Activated CD4-positive, alpha-beta T cell treated with anti-CD3 and anti-CD28 coated beads, Interleukin-2, amount 10 ng/mL, durations not matched to agents 7 days and 5 days (primary cell): ENCODE results near the gene OBSCN. TPM values are rescaled to one million over a fixed set of nuclear protein-coding genes. Genes with fewer than 3 reads are reported as not detected.

Experiments used
- CTCF ChIA-PET: fragments of 350-600 bp; sonication (Branson Sonifier 250); formaldehyde crosslinking; loops from one replicate; lab custom pipeline; 2021; ENCODE audit warnings: antibody characterized with exemption; lab: Charles Lee
- POLR2A ChIA-PET: fragments of 350-600 bp; sonication (Branson Sonifier 250); formaldehyde crosslinking; loops from one replicate; lab custom pipeline; 2021; ENCODE audit warnings: antibody characterized with exemption; lab: Charles Lee
- DNase-seq: peaks from one replicate; pipeline ENCODE4 v3.0.0-alpha.2; 2020
- H3K27ac Mint-ChIP-seq: one replicate; pipeline ENCODE4 v1.8.0; 2021; ENCODE audit warnings: mild to moderate bottlenecking, moderate library complexity, mixed read lengths
- H3K27me3 Mint-ChIP-seq: one replicate; pipeline ENCODE4 v1.8.0; 2021; ENCODE audit warnings: mixed read lengths
- H3K36me3 Mint-ChIP-seq: one replicate; pipeline ENCODE4 v1.8.0; 2021; ENCODE audit warnings: low read depth, mixed read lengths
- H3K4me1 Mint-ChIP-seq: one replicate; pipeline ENCODE4 v1.8.0; 2021; ENCODE audit warnings: mixed read lengths
- H3K4me3 Mint-ChIP-seq: one replicate; pipeline ENCODE4 v1.8.0; 2021; ENCODE audit warnings: mild to moderate bottlenecking, moderate library complexity, mixed read lengths
- H3K9me3 Mint-ChIP-seq: one replicate; pipeline ENCODE4 v1.8.0; 2021; ENCODE audit warnings: mixed read lengths
- total RNA-seq, 2 experiments: library from RNA; stranded (reverse); gene quantifications; one replicate each; pipeline ENCODE4 v1.2.3, GENCODE V29; 2021

OBSCN gene
- total RNA-seq, 2 experiments from 2014 or later: 13.8 to 21.8 TPM

DNA sequence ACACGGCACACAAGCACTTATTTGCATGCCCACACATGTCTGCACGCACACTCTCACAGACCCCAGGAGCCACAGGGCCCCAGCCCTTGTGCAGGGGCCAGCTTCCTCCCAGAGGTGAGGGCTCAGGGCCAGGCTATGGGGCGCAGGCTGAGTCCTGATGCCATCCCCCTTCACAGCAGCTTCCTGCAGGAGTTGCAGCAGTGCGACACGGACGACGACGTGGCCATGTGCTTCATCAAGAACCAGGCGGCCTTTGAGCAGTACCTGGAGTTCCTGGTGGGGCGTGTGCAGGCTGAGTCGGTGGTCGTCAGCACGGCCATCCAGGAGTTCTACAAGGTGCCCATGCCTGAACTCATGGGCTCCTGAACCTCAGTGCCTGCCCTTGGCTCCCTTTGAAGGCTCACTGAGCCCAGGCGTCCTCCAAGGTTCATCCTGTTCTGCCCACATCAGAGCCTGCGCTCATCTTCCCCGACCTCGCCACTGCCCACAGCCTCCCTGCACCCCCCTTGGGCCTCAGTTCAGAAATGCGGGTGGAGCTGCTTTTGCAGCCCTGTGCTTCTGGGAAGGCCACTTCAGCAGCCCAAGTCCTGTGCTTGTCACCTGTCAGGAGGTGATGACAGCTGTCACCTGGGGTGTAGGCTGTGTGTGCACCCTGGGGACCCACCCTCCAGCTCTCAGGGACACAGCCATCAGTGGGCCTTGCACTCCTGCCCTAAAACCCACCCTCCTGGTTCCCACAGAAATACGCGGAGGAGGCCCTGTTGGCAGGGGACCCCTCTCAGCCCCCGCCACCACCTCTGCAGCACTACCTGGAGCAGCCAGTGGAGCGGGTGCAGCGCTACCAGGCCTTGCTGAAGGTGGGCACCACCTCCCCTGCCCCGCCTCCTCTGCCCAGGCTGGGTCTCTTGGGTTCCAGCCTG, 132.2 kb downstream of the OBSCN start:
- ChIA-PET POLR2A (no interaction called here), CTCF (no interaction called here)
- peaks cover 9% of the 10 kb centered on the region for H3K4me1 Mint-ChIP-seq
- H3K4me3 Mint-ChIP-seq: no peak overlapping the region
- peaks cover 10% of the 10 kb centered on the region for H3K9me3 Mint-ChIP-seq
- no peaks in the 10 kb centered on the region for H3K27me3 Mint-ChIP-seq
- H3K36me3 Mint-ChIP-seq: peaks cover 3% of the 10 kb centered on the region
- no peak overlapping the region for H3K27ac Mint-ChIP-seq
- no peak for DNase-seq

DNA sequence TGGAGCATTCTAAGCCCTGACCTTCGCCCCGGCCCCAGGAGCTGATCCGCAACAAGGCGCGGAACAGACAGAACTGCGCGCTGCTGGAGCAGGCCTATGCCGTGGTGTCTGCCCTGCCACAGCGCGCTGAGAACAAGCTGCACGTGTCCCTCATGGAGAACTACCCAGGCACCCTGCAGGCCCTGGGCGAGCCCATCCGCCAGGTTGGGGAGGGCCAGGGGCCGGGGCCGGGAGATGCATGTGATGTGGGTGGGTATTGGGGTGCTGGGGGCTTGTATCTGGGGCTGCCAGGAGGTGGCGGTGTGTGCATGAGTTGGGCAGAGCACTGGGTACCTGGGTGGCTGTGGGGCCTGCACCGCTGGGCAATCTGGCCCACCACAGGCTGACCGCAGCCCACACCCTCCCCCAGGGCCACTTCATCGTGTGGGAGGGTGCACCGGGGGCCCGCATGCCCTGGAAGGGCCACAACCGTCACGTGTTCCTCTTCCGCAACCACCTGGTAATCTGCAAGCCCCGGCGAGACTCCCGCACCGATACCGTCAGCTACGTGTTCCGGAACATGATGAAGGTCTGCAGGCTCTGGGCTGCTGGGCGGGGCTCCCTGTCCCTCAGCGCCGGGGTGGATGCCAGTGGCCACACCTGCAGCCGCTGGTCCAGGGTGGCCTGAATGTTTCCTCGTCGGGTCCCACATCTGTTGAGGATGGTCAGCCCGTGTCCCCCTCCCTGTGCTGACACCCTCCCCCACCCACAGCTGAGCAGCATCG, 133.0 kb downstream of the OBSCN start:
- Mint-ChIP-seq H3K27me3 (no peaks in the 10 kb centered on the region), H3K4me1 (peaks cover 9% of the 10 kb centered on the region), H3K4me3 (no peak overlapping the region), H3K36me3 (peaks cover 3% of the 10 kb centered on the region), H3K9me3 (peaks cover 10% of the 10 kb centered on the region), H3K27ac (no peak overlapping the region)
- DNase-seq: peak; percentile 14
- ChIA-PET CTCF (no interaction called here), POLR2A (no interaction called here)

DNA sequence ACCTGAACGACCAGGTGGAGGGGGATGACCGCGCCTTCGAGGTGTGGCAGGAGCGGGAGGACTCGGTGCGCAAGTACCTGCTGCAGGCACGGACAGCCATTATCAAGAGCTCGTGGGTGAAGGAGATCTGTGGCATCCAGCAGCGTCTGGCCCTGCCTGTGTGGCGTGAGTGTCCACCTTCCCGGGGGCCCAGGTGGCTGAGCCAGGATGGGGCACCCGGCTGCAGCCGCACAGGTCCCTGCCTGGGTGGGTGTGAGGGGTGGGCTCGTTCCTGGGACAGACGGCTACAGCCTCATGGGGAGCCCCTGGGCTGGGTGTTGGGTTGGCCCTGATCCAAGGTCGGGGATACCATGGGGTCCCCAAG, 133.6 kb downstream of the OBSCN start:
- Mint-ChIP-seq H3K4me1 (peaks cover 9% of the 10 kb centered on the region), H3K27me3 (no peaks in the 10 kb centered on the region), H3K9me3 (peaks cover 10% of the 10 kb centered on the region), H3K27ac (no peak overlapping the region), H3K4me3 (no peak overlapping the region), H3K36me3 (peaks cover 3% of the 10 kb centered on the region)
- DNase-seq: no peak
- POLR2A ChIA-PET: no interaction called here
- CTCF ChIA-PET: interaction anchor here (0.6 kb wide), 1 partner anchor 1490 kb away, joined by 4 read pairs; no protein-coding TSS in a partner anchor

DNA sequence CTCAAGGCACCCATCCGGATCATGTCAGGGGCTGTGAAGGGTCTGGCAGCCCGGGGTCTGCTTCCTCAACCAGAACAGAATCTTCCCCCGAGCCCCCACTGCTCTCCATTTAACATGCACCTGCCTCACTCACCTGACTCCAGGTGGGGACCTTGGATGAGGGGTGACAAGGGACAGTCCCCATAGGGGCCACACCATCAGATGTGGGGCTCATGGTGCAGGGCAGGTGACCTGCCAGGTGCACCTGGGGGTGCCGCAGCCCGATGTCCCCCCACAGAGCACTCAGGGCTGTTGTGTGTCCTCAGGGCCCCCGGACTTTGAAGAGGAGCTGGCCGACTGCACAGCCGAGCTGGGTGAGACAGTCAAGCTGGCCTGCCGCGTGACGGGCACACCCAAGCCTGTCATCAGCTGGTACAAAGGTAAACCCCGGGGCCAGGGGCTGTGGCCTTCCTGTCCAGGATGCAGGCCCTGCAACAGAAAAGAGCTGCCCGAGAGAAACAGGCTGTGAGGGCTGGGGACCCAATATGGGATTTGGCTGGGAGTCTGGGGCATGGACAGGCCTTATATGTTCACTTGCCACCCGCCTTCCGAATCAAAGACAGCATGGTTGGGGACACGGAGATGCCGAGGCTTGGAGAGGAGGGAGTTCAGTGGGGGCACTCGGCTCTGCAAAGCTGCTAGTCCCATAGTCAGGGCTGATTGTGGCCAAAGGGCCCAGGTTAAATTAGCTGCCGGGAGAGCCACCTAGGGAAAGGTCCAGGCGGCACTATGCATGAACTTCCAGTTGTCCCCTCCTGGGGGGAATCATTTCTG, 134.2 kb downstream of the OBSCN start:
- CTCF ChIA-PET: interaction anchor here (0.6 kb wide), 1 partner anchor 1490 kb away, joined by 4 read pairs; no protein-coding TSS in a partner anchor
- no peak overlapping the region for H3K4me3 Mint-ChIP-seq

DNA sequence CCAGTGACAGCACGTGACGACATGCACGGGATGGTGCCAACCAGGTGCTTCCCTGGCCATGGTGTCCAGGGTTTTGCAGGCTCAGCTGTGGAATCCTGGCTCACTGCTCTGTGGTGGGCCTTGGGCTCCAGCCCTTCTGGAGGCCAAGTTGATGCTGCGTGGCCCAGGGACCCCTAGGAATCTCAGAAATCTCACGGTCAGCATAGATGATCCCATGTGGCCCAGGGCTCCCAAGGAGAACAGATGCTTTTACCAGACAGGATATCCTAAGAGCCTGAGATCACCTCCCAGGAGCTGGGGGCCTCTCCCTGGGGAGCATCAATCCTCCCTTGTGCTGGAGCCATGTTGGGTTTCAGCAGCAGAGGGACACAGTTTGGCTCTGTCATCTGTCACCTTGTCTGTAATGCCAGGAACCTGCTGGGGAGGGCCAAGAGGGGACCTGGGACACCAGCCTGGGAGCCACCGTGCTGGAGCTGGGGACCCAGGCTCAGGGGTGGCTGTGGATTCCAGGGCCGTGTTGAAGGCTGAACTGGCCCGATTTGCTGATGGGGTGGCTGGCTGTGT, 134.9 kb downstream of the OBSCN start:
- POLR2A ChIA-PET: no interaction called here

More for the DNA sequence above, 134.2 kb downstream of the OBSCN start:
- peaks cover 3% of the 10 kb centered on the region for H3K36me3 Mint-ChIP-seq
- no peak overlapping the region for H3K27ac Mint-ChIP-seq
- peaks cover 10% of the 10 kb centered on the region for H3K9me3 Mint-ChIP-seq
- no peaks in the 10 kb centered on the region for H3K27me3 Mint-ChIP-seq
- POLR2A ChIA-PET: no interaction called here
- DNase-seq: no peak
- H3K4me1 Mint-ChIP-seq: peaks cover 9% of the 10 kb centered on the region

DNA sequence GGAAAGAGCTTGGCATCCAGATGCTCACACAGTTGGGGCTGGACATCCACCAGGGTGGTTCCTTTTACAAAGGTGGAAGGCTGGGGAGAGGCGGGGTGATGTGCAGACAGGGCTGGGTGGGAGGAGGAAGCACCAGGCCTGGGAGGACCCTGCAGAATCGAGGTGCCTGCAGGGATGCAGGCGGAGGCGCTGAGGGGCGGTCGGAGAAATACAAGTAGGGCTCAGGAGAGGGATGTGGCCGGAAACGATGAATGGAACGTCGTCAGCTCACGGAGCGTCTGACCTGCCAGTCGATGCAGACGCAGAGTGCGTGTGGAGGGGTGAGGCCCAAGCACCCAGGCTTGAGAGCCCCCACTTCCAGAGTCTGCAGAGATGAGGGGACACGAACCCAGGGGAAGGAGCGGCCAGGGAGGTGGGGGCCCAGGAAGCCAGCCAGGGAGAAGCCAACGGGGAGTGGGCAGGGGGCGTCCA, 135.4 kb downstream of the OBSCN start:
- H3K27me3 Mint-ChIP-seq: no peaks in the 10 kb centered on the region
- peaks cover 3% of the 10 kb centered on the region for H3K36me3 Mint-ChIP-seq
- H3K4me1 Mint-ChIP-seq: peaks cover 9% of the 10 kb centered on the region
- ChIA-PET POLR2A (no interaction called here), CTCF (no interaction called here)
- no peak for DNase-seq
- no peak overlapping the region for H3K4me3 Mint-ChIP-seq
- H3K27ac Mint-ChIP-seq: no peak overlapping the region
- peaks cover 10% of the 10 kb centered on the region for H3K9me3 Mint-ChIP-seq

More for the DNA sequence above, 134.9 kb downstream of the OBSCN start:
- Mint-ChIP-seq H3K4me1 (peaks cover 9% of the 10 kb centered on the region), H3K36me3 (peaks cover 3% of the 10 kb centered on the region), H3K4me3 (no peak overlapping the region), H3K27ac (no peak overlapping the region), H3K27me3 (no peaks in the 10 kb centered on the region), H3K9me3 (peaks cover 10% of the 10 kb centered on the region)
- DNase-seq: no peak
- CTCF ChIA-PET: no interaction called here

DNA sequence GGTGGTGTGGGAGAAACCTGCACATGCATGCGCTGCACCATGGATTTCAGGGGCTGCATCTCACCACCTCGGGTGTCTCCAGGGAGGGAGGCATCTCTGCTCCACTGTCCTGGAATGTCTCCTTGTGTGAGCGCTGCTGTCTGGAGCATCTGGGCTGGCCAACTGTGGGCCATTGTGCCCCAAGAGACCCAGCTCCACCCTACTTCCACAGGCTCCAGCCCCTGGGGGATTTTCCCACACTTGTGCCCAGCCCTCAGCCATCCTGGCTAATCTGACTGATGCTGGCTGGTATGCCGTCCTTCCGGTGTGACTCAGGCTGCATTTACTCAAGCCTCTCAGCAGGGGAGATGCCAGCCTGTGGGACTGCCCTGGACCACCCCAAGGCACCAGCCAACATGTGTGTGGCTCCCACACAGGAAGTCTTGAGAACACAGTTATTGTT, 136.8 kb downstream of the OBSCN start:
- Mint-ChIP-seq H3K4me3 (no peak overlapping the region), H3K27ac (no peak overlapping the region), H3K27me3 (no peaks in the 10 kb centered on the region), H3K4me1 (peaks cover 6% of the 10 kb centered on the region), H3K36me3 (peaks cover 3% of the 10 kb centered on the region), H3K9me3 (peaks cover 10% of the 10 kb centered on the region)
- no peak for DNase-seq
- POLR2A ChIA-PET: no interaction called here
- CTCF ChIA-PET: no interaction called here

DNA sequence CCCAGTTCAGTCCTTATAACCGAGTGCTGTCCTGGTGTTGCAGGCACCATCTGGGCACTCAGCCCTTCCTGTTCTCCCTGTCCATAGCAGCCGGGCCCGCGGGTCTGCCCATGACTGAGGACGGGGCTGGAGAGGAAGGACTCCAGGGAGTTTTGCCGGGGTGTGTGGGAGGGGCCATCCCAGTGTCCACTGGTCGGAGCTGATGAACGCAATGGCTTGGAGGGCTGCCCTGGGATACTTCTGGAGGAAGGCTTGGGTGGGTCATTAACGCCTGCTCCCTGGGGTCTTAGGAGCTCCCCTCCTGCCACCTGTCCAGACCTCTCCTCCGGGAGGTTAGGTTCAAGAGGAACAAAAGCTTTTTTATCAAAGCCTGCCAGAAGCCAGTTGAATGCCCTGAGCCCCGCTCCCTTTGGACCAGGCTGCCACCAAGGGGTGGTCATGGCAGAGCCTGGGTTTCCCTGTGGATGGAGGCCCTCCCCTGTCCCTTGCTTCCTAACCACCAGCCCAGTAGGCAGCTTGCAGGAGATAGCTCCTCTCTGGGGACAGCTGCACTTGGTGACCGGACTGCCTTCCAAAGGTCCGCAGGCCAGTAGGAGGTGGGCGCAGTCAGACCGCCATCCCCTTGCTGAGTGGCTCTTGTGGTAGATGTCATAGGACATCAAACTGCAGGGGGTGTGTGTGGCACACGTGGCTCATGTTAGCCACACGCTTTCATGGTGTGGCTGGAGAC, 137.5 kb downstream of the OBSCN start:
- H3K36me3 Mint-ChIP-seq: peaks cover 3% of the 10 kb centered on the region
- no peaks in the 10 kb centered on the region for H3K27me3 Mint-ChIP-seq
- peaks cover 10% of the 10 kb centered on the region for H3K9me3 Mint-ChIP-seq
- ChIA-PET POLR2A (no interaction called here), CTCF (no interaction called here)
- no peak overlapping the region for H3K27ac Mint-ChIP-seq
- DNase-seq: no peak
- H3K4me3 Mint-ChIP-seq: no peak overlapping the region
- H3K4me1 Mint-ChIP-seq: no peaks in the 10 kb centered on the region

DNA sequence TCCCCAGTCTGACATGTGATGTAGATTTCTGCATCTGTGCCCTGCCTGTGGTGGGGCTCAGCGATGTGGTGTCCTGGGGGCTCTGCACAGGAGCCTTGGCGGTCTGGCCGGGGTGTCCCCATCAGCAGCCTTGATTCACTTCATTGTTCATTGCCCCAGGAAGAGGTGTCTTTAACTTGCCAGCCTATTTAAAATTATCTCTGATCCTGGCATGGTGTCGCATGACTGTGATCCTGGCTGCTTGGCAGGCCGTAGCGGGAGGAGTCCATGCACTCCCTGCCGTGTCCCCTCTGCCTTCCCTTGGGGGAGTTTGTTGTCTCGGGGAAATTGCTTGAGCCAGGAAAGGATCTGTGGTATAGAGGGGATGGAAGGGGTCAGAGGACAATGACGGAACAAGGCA, 138.9 kb downstream of the OBSCN start:
- Mint-ChIP-seq H3K27ac (no peak overlapping the region), H3K4me1 (no peaks in the 10 kb centered on the region), H3K27me3 (no peaks in the 10 kb centered on the region), H3K4me3 (no peak overlapping the region), H3K9me3 (peaks cover 10% of the 10 kb centered on the region), H3K36me3 (peaks cover 3% of the 10 kb centered on the region)
- ChIA-PET CTCF (no interaction called here), POLR2A (no interaction called here)
- no peak for DNase-seq

DNA sequence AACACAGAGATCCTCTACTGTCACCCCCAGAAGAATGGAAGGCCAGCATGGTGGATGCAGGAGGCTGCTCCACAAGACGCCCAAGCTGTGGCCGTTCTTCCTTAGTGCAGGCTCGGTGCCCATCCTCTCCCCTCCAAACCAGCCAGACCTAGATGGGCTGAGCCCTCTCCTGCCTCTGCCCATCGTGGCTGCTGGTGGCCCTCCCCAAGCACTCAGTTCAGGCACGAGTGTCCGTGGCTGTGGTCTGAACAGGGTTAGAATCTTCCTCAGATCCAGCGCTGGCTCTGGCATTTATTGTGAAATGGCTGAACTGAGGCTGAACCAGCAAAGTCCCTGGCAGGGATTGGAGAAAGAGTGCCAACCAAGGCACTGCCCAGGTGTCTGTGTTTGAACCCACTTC, 139.3 kb downstream of the OBSCN start:
- ChIA-PET CTCF (no interaction called here), POLR2A (no interaction called here)
- DNase-seq: no peak
- H3K4me1 Mint-ChIP-seq: no peaks in the 10 kb centered on the region
- H3K9me3 Mint-ChIP-seq: peaks cover 10% of the 10 kb centered on the region
- H3K27ac Mint-ChIP-seq: no peak overlapping the region
- H3K27me3 Mint-ChIP-seq: no peaks in the 10 kb centered on the region
- H3K36me3 Mint-ChIP-seq: peaks cover 3% of the 10 kb centered on the region
- no peak overlapping the region for H3K4me3 Mint-ChIP-seq

DNA sequence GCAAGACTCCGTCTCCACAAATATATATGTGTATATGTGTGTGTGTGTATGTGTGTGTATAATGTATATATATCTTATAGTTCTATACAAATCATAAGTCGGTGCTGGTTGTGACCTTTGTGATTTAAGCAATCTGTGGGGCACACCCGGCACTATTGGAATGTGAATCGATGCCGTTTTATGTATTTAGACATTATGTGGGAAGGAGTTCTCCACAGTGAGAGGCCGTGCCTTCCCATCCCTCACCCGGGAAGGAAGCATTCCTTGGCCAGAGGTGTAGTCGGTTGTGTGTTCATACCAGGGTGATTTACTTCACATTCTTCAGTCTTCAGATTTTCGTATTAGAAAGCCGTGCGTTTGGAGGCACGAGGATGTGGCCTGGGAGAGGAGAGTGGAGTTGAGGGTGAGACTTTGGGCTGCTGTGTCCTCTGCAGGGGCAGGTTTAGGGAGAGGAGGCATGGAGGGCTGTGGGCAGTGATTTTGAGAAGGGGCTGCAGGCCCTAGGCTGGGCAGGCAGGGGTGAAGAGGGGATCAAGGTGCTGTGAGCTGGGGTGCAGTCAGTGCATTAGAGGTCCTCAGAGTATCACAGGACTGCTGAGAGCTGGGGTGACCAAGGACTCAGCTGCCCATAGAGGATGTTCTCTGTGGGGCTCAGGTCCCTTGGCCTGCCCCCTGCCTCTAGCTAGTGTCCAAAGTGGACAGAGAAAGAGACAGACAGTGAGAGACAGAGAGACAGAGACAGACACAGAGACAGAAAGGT, 141.0 kb downstream of the OBSCN start:
- Mint-ChIP-seq H3K4me1 (no peaks in the 10 kb centered on the region), H3K9me3 (peaks cover 6% of the 10 kb centered on the region), H3K4me3 (no peak overlapping the region), H3K27ac (no peak overlapping the region), H3K27me3 (no peaks in the 10 kb centered on the region), H3K36me3 (no peaks in the 10 kb centered on the region)
- POLR2A ChIA-PET: no interaction called here
- DNase-seq: no peak
- CTCF ChIA-PET: no interaction called here
